HG02571 (cell line): Measurements from ENCODE around the gene AMPD2.

ENCODE experiments used
- ATAC-seq: cut with Tn5 transposase; IDR thresholded peaks from one replicate; pipeline ENCODE4 v1.9.1; 2021; ENCODE audit warnings: mild to moderate bottlenecking, moderate library complexity; ENCODE audit not compliant: unreplicated experiment

Gene AMPD2

DNA sequence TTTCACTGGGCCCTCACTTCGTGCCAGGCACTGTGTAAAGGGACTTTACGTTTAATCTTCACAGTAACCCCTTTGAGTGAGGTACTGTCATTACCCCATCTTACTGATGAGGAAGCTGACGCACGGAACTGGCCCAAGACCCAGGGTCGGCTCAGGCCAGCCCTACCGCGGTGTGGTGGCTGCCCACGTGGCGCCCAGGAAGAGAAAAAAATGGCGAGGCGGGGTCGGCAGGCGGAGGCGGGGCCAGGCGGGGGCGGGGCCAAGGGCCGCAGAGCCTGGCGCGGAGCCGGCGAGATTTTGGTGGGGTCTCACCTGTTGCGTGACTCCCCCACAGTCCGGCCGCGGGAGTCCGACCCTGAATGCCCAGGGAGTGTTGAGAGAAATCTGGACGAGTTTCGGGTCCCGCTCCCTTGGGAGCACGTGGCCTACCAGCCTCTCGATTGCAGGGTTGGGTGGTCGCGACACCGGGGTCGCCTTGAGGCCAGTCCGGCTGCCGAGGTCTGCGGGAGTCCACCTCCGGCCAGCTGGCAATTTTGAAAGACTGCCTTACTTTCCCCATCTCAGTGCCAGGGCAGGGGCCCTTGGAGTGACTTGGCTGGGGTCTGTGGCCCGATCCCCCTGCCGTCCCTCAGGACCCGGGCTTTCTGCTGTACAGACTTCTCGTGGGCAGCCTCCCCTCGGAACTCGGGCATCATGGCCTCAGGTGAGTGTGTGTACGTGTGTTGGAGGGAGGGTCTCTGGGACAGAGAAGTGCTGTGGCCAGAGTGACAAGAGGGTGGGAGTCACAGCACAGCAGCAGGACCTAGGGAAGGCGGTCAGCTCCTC lies at the start of gene AMPD2, which contains the start of gene GNAT2:
AMPD2 (plus strand) TSS at position 262 of the 825 bp plus-strand sequence. CDS start 1,339 bp downstream, outside the sequence.
GNAT2 (minus strand) TSS at position 41 of the 825 bp plus-strand sequence. CDS start 6,746 bp downstream, outside the sequence.
- peak; percentile 43 for ATAC-seq

GRCh38 chr1:109570414-109570813 lies 49.2 kb upstream of the AMPD2 start:
- no peak for ATAC-seq

DNA sequence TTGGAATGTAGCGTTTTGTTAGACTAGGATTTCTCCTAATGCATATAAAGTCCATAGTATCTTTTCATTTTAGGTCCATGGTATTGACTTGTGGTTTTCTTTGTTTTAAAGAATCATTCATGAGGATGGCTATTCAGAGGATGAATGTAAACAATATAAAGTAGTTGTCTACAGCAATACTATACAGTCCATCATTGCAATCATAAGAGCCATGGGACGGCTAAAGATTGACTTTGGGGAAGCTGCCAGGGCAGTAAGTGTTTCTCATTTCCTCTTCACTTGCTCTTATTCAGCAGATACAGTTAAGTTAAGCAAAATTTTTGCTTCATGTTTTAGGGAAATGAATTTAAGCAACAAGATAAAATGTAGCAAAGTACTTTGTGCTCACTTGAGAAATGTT lies 45.9 kb upstream of the AMPD2 start:
- no peak for ATAC-seq

- ATAC-seq, result no peak
Measured at GRCh38 chr1:109578947-109579443, 40.6 kb upstream of the AMPD2 start.

DNA sequence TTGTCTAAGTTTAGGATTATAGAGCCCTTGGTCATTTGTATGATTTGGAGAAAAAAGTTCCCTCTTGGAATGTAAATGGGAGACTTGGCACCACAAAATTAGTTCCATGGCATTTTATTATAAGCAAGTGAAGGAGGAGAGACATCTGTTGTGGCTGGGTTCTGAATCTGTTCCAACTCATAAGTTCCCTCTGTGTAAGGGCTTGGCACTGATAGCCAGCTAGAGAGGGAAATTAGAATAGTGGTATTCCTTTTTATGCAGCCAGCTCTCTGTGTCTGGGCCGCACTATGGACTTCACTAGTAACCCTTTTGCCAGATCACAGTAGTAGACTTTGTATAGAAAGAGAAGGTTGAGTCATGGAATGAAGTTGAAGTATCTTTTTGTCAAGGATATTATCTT lies 40.1 kb upstream of the AMPD2 start:
- no peak for ATAC-seq

GRCh38 chr1:109582021-109582420 lies 37.6 kb upstream of the AMPD2 start:
- no peak for ATAC-seq

- ATAC-seq, result no peak
Measured at GRCh38 chr1:109584766-109585165, 34.9 kb upstream of the AMPD2 start.

- no peak for ATAC-seq
Measured at GRCh38 chr1:109586055-109586454, 33.6 kb upstream of the AMPD2 start.

DNA sequence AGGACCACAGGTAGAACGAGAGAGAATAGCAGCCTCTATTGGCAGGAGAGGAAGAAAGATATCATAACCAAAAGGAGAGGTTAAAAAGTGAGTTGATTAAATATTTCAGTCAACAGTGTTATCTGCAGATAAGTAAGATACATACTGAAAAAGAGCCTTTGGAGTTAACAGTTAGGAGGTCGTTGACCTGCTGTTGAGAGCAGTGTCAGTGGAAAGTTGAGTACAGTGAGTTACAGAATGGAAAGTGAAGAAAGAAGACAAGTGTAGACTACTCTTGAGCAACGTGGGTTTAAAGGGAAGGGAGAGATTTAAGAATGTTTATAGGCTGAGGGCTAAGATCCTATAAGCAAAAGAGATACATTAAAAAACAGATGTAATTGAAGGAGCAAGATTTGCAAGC lies 30.5 kb upstream of the AMPD2 start:
- no peak for ATAC-seq

DNA sequence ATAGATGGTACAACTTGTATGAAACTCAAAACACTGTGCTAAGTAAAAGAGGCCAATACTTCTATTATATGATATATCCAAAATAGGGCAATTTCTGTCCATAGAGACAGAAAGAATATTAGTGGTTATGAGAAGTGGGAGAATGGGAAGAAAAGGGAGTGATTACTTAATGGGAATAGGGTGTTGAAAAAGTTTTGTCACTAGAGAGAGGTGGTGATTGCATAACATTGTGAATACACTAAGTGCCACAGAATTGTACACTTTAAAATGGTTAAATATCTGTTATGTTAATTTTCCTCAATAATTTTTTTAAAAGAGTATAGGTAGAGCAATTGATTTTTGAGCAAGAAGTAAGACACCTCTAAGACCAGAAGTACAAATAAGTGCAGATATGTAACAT lies 30.0 kb upstream of the AMPD2 start:
- ATAC-seq, result no peak

DNA sequence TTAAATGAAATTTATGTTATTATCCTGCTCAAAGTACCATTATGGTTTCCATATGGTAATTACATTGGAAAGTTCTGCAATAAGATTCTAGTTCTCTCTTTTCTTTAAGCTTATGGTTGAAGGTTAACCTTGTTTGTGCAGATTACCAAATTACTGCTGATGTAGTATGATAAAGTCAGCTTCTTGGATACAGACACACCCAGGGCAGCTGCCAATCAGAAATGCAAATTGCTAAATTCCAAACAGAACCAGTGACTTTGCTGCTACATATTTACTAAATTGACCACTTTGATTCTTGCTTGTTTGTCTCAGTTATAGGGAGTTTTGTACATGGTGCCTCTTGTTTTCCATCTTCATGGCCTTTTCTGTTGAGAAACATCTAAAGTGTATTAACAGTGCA lies 26.7 kb upstream of the AMPD2 start:
- ATAC-seq, result no peak

DNA sequence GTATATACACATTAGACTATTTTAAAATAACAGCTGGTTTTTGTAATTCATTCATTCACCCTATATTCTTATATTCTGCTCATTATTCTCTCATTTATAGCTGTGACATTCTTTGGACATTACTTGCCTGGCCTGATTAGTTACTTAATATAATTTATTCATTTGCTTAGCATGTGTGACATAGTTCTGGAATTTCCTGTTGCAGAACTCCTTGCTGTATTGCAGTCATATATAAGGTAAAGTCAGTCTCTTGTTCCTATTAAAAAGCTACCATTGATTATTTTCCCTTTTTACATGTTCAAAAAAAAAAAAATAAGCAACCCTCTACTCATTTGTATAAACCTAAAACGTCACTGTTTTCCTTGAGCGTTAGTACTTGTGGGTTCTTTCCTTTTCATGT lies 24.1 kb upstream of the AMPD2 start:
- ATAC-seq, result no peak

GRCh38 chr1:109598156-109598555 lies 21.5 kb upstream of the AMPD2 start:
- no peak for ATAC-seq

- no peak for ATAC-seq
Measured at GRCh38 chr1:109598655-109599054, 21.0 kb upstream of the AMPD2 start.

- ATAC-seq, result no peak
Measured at GRCh38 chr1:109603229-109603628, 16.4 kb upstream of the AMPD2 start.

- ATAC-seq, result no peak
Measured at GRCh38 chr1:109605381-109605780, 14.3 kb upstream of the AMPD2 start.

GRCh38 chr1:109609881-109610280 lies 9.8 kb upstream of the AMPD2 start:
- no peak for ATAC-seq

DNA sequence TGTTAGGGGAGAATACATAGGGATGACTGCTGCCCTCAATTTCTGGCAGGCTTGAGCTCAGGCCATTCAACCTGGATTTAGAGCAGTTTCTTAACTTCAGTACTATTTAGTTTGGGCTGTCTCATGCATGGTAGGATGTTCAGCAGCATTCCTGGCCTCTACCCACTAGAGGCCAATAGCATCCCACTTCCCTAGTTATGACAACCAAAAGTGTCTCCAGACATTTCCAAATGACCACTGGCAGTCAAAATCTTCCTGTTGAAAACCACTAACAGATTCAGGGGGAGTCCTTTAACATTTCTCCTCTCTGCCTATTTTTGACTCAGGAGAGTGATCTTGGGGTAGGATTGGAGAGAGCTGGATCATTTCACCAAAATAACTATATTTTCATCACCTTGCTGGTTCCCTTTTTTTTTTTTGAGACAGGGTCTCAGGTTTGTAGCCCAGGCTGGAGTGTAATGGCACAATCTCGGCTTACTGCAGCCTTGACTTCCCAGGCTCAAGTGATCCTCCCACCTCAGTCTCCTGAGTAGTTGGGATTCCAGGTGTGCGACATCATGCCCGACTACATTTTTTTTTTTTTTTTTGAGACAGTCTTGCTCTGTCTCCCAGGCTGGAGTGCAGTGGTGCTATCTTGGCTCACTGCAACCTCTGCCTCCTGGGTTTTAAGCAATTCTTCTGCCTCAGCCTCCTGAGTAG lies 8.9 kb upstream of the AMPD2 start:
- no peak for ATAC-seq

DNA sequence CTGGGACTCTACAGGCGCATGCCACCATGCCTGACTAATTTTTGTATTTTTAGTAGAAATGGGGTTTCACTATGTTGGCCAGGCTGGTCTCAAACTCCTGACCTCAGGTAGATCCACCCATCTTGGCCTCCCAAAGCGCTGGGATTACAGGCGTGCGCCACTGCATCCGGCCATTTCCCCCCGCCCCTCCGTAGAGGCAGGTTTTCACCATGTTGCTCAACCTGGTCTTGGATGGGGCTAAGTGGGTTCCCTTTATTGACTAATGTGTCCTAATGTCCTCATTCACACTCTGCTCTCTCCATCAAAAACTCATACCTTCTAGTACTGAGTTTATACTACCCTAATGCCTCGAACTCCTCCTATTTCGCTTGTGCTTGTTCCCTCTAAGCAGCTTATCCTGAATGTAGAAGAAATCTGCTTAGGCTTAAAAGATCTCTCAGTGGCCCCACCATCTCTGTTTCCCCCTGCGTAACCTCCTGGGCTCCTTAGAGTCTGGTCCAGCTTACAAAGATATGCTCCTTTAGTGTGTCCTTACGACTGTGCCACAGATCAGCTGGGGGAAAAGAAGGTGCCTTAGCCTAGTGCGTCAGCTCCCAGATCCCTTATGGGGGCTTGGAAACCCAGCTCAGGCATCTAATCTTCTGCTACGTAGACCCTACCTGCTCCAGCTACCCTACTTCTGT lies 8.2 kb upstream of the AMPD2 start:
- ATAC-seq, result no peak

- ATAC-seq, result no peak
Measured at GRCh38 chr1:109613361-109614147, 6.1 kb upstream of the AMPD2 start.

- no peak for ATAC-seq
Measured at GRCh38 chr1:109615879-109616278, 3.8 kb upstream of the AMPD2 start.
